Uterus (tissue), 2 donors: ENCODE data around the gene COG6.

Experiments used
- CTCF ChIP-seq, 4 experiments: fragments of 200-600 bp in 2 of 4; fragments of 450-650 bp in 2 of 4; sonication (generic) in 2 of 4; IDR thresholded peaks; one replicate each; pipeline ENCODE4 v1.5.1; 2016 to 2019; ENCODE audit warnings: antibody characterized with exemption in 4 of 4, mild to moderate bottlenecking in 2 of 4, moderate library complexity in 1 of 4
- POLR2A ChIP-seq, 2 donors: fragments of 450-650 bp; IDR thresholded peaks; one replicate each; pipeline ENCODE4 v1.6.1; 2016; ENCODE audit warnings: antibody characterized with exemption in 2 of 2, mild to moderate bottlenecking in 1 of 2, moderate library complexity in 1 of 2

GRCh38 chr13:39767791-39768517 is 112.5 kb downstream of the COG6 start:
- TF ChIP-seq POLR2A (IDR thresholded peaks at IDR 0.05), result no peak
- no peak for TF ChIP-seq CTCF (IDR thresholded peaks at IDR 0.05)
